Inflammatory macrophage treated with lipopolysaccharide for 1 hour (primary cell): ENCODE results near the gene PSMB3.
"Not testable (repeated sequence)": the region's sequence is repeated elsewhere in the genome, so short reads cannot be mapped to it uniquely, and the experiment has no call there.

Source experiments
- DNase-seq, 2 donors: peaks; one replicate each; pipeline ENCODE4 v3.0.0-alpha.2; 2020 to 2022

Gene PSMB3

DNA sequence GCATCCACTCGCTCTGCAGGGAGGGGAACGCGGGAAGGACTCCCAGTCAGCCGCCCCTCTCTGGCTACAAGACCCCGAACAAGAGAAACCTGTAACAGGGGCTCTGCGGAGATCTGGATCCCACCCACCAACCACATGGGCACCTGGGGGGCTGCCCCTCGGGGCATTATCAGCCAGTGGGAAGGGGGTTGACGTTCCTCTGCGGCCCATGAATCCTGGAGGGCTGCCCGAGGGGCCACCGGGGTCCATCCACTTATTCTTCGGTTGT, 2.6 kb upstream of the PSMB3 start:
- DNase-seq, result no peak

- DNase-seq, result no peak
Measured at GRCh38 chr17:38750312-38751121, 2.0 kb upstream of the PSMB3 start.

- no peak for DNase-seq
Measured at GRCh38 chr17:38751144-38751807, 1.3 kb upstream of the PSMB3 start.

DNA sequence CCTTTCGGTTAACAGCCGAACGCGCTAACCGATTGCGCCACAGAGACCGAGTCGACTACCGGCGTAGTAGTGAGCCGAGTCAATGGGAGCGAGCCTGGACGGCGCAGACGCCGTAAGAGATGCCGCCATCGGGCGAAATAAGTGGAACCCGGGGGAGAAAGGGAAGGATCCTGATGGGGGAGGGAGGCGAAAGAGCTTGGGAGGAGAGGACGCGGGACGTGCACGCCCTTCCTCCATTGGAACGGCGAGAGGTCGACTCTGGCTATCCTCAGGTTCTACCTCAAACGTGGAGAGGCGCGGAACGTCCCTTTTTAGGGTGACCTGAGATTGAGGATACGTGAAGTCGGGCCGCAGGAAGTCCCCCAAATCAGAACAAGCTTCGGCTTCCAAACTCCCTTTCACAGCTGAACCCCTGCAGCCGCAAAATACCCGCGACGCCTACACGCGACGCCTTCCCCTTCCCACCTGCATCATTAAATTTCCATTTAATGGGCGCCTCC, 683 bp upstream of the PSMB3 start:
- peak; percentile 68 to 97 for DNase-seq

DNA sequence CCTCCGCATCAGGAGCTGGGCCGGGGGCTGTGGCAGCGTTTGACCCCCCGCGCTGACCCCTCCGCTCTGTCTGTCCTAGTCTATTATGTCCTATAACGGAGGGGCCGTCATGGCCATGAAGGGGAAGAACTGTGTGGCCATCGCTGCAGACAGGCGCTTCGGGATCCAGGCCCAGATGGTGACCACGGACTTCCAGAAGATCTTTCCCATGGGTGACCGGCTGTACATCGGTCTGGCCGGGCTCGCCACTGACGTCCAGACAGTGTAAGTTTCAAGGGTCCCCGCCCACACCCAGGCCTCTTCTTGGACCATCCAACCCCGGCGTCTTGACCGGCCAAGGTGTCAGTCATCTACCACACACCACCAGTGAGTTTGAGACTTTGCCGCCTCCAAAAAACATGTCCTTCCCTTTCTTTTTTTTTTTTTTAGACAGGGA, 548 bp downstream of the PSMB3 start:
- no peak for DNase-seq

GRCh38 chr17:38761612-38762011, 9.1 kb downstream of the PSMB3 start:
- no peak for DNase-seq

- no peak for DNase-seq
Measured at GRCh38 chr17:38762231-38762630, 9.7 kb downstream of the PSMB3 start.

- no peak for DNase-seq
Measured at GRCh38 chr17:38766341-38766740, 13.8 kb downstream of the PSMB3 start.

- no peak for DNase-seq
Measured at GRCh38 chr17:38768417-38768816, 15.9 kb downstream of the PSMB3 start.

GRCh38 chr17:38773258-38773657, 20.7 kb downstream of the PSMB3 start:
- no peak for DNase-seq

GRCh38 chr17:38777641-38778250, 25.2 kb downstream of the PSMB3 start:
- DNase-seq, result no peak

DNA sequence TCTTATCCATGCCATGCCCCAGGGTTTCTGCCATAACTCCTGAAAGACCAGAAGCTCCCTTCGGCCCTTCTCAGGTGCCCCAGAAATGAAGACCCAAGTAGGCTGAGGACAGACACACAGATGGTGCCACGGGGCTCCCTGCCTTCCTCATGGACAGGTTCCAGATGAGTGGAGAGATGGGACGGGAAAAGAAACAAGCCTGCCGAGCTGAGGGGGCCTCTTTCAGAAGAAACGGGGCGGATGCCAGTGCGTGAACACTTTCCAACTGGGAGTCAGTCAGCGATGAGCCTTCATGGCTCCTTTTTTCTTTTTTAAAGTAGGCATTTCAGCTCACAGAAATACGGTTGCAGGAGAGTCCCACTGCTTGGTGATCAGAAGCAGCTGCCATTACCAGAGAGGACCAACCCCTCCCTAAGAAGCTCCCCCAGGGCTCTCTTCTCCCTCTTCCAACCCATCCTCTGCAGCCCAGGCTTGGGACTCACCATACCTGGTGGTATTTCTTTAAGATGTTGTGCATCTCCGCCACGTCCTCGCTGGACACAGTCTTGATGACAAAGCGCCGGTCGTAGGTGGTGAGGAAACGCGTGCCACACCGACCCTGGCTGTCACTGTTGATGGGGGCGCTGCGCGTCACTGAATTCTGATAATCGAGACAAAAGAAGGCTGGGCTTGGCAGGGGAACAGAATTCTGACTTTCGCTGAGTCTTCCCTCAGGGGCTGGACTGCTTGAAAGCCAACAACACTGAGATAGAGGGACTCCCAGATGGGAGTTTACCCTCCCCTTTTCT, 27.6 kb downstream of the PSMB3 start:
- no peak for DNase-seq

DNA sequence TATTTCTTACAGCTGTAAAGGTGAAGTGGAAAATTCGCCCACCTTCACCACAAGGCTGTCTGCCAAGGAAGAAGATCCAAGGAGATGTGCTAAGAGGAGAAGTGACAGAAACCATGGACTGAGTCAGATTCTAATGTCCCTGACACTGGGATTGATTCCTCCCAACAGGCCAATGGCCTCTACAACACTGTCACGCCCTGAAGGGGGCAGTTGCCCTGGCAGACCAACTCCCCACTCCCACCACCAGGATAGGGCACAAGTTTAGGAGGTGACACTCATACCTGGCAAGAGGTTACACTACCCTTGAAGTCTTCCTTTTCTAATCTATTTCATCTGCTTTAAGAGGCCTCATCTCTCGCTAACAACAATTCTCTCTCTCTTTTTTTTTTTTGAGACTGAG, 30.7 kb downstream of the PSMB3 start:
- no peak for DNase-seq

DNA sequence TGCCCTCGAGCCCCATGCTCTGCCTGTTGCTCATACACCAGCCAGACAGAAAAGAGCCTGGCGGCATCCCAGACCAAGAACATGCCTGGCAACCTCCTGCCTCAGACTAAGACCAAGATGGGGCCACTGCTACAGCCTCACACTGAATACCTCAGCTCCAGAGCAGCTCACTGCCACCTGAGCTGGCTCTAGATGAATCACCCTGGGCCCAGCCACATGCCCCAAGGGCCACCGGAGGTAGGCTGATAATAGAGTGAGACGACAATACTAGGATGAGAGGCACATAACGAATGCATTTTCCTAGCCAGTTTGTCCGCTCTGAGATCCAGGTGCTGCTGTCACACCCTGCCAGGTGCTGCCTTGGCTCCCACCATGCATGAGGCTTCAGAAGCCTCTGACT, 33.8 kb downstream of the PSMB3 start:
- DNase-seq, result no peak

DNA sequence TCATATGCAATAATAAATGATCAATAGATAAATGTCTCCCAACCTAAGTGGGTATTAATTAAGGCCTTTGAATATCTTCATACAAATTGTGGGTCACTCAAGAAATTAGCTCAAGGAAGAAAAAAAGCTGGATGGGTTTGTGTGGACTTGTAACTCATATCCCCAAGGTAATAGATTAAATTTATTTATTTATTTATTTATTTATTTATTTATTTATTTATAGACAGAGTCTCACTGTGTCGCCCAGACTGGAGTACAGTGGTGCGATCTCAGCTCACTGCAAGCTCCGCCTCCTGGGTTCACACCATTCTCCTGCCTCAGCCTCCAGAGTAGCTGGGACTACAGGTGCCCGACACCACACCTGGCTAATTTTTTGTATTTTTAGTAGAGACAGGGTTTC, 35.5 kb downstream of the PSMB3 start:
- not testable (repeated sequence) for DNase-seq

DNA sequence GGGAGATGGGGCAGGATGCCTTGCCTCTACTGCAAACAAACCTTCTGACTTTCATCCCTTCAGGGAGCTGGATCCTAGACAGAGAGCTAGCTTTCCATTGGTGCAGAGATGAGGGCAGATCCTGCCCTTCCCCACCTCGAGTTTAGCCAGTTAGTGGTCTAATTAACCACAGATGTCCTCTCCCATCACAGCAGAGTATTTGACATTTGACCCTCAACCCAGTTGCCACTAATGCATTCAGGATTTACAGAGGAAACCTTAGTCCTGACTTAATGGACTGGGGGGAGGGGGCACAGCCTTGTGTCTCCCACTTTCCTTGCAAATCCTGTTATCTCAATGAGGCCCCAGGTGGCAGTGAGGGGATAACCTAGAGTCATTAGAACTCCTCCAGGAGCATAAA, 36.6 kb downstream of the PSMB3 start:
- DNase-seq, result no peak

DNA sequence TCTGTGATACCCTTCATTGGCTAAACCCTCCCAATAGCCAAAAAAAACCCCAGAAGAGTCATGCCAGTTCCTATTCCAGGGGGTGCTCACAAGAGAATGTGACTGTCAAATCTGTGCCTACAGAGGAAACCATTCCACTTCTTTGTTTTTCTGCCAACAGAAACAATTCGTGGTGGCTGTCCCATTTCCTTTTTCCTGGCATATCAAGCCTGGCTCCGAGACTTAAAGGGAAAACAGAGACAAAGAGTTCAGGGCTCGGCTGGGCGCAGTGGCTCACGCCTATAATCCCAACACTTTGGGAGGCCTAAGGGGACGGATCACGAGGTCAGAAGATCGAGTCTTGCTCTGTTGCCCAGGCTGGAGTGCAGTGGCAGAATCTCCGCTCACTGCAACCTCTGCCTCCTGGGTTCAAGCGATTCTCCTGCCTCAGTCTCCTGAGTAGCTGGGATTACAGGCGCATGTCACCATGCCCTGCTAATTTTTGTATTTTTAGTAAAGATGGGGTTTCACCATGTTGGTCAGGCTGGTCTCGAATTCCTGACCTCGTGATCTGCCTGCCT, 37.7 kb downstream of the PSMB3 start:
- DNase-seq, result not testable (repeated sequence)

- DNase-seq, result no peak
Measured at GRCh38 chr17:38791162-38791561, 38.6 kb downstream of the PSMB3 start.

GRCh38 chr17:38794221-38794620, 41.7 kb downstream of the PSMB3 start:
- DNase-seq, result no peak

GRCh38 chr17:38796451-38797157, 44.1 kb downstream of the PSMB3 start:
- DNase-seq, result peak; percentile 18 to 57

GRCh38 chr17:38797158-38797490, 44.6 kb downstream of the PSMB3 start:
- no peak for DNase-seq

GRCh38 chr17:38797828-38798227, 45.3 kb downstream of the PSMB3 start:
- no peak for DNase-seq
